HG02884 (cell line): Measurements from ENCODE around the gene IRF3.
"Not testable (repeated sequence)": the region's sequence is repeated elsewhere in the genome, so short reads cannot be mapped to it uniquely, and the experiment has no call there.

ENCODE experiments used
- ATAC-seq: cut with Tn5 transposase; IDR thresholded peaks from one replicate; pipeline ENCODE4 v1.9.1; 2021; ENCODE audit warnings: mild to moderate bottlenecking, moderate library complexity; ENCODE audit not compliant: unreplicated experiment

The IRF3 gene

DNA sequence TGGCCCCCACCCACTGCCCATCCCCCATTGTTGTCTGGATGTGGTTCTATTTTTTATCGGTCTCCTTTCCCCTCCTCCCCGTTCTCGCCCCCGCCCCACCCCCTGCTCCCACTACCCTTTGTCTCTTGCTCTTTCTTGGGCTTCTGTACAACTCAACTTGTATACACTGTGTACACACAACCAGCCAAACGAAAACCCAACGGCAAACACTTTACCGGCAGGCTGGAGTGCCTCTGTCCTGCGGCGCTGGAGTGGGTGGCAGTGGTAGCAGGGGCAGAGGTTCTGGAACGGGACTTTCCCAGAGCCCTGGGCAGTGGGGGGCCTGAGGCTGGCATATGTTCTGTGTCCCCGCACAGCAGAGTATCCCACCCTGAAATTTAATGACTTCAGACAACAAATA is 39.4 kb downstream of the IRF3 start:
- ATAC-seq = no peak

DNA sequence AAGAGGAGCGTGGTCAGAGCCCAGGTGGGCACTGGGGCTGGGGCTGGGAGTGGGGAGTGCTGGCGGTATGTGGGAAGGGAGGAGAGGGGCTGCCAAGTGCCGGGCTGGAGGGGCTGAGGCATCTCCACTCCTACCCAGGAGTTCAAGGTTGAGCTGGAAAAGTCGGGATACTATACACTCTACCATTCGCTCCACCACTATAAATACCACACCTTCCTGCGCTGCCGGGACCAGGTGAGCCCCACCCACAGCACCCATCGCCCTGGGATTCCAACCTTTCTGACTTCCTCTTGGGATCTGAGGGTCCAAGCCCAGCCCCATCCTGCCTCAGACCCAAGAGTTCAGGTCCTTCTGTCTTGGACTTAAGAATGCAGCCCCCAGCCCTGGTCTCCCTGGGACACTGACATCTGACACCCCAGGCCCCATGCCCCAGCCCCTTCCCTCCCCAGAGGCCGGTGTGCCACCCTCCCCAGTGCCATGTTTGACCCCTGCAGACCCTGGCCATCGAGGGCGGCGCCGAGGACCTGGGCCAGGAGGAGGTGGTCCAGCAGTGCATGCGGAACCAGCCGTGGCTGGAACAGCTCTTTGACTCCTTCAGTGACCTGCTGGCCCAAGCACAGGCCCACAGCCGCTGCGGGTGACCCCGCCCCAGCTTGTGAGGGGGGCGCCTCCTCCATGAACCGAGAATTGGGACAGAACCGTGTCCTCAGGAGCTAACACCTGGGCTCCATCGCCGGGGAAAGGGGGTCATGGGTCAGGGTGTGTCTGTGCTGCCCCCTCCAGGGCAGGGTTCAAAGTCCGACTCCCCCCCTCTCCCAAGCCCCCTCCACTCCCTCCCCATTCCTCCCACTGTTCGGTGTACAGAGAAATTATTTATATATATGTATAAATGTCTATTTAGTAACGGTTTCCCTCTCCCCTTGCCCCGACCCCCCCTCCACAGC is 40.4 kb downstream of the IRF3 start:
- no peak for ATAC-seq

DNA sequence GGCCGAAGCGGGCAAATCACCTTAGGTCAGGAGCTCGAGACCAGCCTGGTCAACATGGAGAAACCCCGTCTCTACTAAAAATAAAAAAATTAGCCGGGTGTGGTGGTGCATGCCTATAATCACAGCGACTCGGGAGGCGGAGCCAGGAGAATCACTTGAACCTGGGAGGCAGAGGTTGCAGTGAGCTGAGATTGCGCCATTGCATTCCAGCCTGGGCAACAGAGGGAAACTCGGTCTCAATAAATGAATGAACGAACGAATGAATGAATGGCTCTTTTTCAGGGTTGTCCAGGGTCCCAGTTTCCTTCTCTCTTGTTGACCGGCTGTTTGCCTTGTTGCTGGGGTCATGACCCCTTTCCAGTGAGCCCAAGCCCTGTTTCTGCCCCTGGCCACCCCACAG is 47.8 kb downstream of the IRF3 start:
- ATAC-seq = not testable (repeated sequence)

DNA sequence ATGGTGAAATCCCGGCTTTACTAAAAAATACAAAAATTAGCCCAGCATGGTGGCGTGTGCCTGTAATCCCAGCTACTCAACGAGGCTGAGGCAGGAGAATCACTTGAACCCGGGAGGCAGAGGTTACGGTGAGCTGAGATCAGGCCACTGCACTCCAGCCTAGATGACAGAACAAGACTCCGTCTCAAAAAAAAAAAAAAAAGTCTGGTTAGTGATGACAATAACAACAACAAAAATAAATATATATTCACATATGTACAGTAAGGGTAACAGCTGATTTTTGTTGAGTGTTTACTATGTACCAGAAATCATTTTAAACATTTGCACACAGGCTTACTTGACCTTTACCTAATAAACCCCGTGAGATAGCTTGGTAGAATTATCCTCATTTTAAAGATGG is 48.7 kb downstream of the IRF3 start:
- ATAC-seq = no peak

DNA sequence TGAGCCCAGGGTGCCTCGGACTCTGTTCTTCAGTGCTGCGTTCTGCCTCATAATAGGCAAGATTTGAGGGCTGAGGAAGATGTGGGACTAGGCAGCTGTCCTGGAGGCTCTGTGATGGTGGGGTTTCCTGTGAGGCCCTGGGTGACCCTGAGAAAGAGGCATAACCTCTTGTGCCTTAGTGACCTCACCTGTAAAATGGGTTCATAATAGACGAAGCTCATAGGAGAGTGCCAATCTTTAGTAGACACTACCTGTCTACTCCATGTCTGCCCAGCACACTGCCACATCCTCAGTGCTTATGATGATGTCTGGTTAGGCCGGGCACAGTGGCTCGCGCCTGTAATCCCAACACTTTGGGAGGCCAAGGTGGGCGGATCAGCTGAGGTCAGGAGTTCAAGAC is 49.1 kb downstream of the IRF3 start:
- no peak for ATAC-seq

DNA sequence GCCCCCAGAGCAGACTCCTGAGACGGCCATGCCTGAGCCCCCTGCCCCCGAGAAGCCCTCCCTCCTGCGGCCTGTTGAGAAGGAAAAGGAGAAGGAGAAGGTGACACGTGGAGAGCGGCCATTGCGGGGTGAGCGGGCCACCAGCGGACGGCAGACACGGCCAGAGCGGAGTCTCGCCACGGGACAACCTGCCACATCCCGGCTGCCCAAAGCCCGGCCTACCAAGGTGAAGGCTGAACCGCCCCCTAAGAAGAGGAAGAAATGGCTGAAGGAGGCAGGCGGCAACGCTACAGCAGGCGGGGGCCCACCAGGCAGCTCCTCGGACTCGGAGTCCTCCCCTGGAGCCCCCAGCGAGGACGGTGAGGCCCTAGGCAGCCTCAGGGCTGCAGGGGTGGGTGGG is 49.8 kb downstream of the IRF3 start:
- ATAC-seq = no peak

DNA sequence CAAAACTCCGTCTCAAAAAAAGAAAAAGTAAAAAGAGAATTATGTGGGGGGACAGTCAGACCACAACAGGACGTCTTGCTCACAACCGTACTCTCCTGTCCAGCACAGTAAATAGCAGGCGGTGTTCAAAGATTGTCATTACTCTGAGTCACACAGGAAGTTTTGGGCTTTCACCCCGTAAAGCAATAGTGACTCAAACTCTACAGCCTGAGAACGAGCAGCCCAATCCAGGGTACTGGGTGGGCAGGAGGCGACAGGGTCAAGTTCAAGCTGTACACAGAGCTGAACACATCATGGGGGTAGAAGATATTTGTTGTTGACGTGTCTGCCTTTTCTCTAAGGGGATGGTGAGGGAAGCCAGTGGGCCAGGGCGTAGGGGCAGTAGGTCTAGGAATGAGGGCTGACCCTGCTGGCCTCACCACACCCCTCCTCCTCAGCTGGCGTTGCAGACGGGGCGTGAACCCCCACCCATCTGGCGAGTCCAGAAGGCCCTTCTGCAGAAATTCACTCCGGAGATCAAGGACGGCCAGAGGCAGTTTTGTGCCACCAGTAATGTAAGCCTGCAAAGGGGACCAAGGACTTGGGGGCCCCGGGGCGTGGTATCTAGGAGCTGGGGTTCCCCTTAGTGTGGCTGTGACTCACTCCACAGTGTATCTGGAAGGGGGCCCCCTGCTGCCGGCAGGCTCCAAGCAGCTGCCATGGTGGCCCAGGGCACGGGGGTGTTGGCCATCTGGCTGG is 51.4 kb downstream of the IRF3 start:
- ATAC-seq = no peak

DNA sequence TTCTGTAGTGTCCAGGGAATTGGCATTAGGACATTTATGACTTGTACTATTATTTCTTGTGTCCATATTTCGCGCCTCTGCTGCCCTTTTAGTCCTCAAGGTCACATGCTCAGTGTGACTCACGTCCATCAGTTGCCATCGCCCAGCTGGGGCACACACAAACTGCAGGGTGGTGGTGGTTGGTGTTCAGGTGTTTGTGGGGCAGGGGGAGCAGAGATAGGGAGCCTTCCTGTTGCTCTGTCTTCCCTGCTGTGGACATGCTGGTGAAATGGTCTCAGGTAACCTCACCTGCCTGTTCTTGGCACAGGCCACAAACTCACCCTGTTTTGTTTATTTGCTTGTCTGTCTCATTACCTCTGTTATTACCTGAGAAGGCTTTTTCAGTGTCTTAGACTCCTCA is 52.3 kb downstream of the IRF3 start:
- ATAC-seq = no peak
